DMS114 treated with DMSO at 0.1 percent for 48 hours (cell line): ENCODE data around the gene GALR3.
A peak's percentile ranks its signal among the peaks of the same experiment; 100 is the strongest.

Experiments
- DNase-seq: peaks from one replicate; lab custom pipeline; 2025; ENCODE audit not compliant: unreplicated experiment; lab: John Stamatoyannopoulos, UW

GALR3 gene

GRCh38 chr22:37802310-37803194, 20.6 kb upstream of the GALR3 start:
- DNase-seq, result peak; percentile 29

GRCh38 chr22:37803195-37803638, 20.0 kb upstream of the GALR3 start:
- no peak for DNase-seq

- peak; percentile 18 for DNase-seq
Observed at GRCh38 chr22:37803639-37804351, 19.4 kb upstream of the GALR3 start.

GRCh38 chr22:37804352-37804880, 18.8 kb upstream of the GALR3 start:
- no peak for DNase-seq

- peak; percentile 59 for DNase-seq
Observed at GRCh38 chr22:37804881-37805809, 18.0 kb upstream of the GALR3 start.

GRCh38 chr22:37805810-37806277, 17.3 kb upstream of the GALR3 start:
- DNase-seq, result no peak

GRCh38 chr22:37806409-37807333, 16.5 kb upstream of the GALR3 start:
- peak; percentile 35 for DNase-seq

GRCh38 chr22:37807410-37808293, 15.5 kb upstream of the GALR3 start, which contains the start of gene GCAT:
TSS of gene GCAT (plus strand) at chr22:37807934. CDS start at chr22:37807968, 34 bp downstream.
- DNase-seq, result peak; percentile 88

GRCh38 chr22:37808294-37808657, 14.9 kb upstream of the GALR3 start:
- DNase-seq, result no peak

GRCh38 chr22:37809672-37810333, 13.4 kb upstream of the GALR3 start:
- no peak for DNase-seq

GRCh38 chr22:37811867-37812266, 11.3 kb upstream of the GALR3 start:
- no peak for DNase-seq

- no peak for DNase-seq
Observed at GRCh38 chr22:37812869-37813678, 10.1 kb upstream of the GALR3 start.

- no peak for DNase-seq
Observed at GRCh38 chr22:37815593-37815992, 7.6 kb upstream of the GALR3 start.

- no peak for DNase-seq
Observed at GRCh38 chr22:37816543-37817180, 6.5 kb upstream of the GALR3 start.

GRCh38 chr22:37817705-37818408, 5.3 kb upstream of the GALR3 start:
- peak; percentile 40 for DNase-seq
